HepG2 (cell line): ENCODE results near the gene STATH. TPM values are rescaled to one million over a fixed set of nuclear protein-coding genes. Genes with fewer than 3 reads are reported as not detected.

ENCODE experiments used
- CEBPZ ChIP-seq: IDR thresholded peaks from 2 replicates; pipeline ENCODE4 v1.6.1; 2012; ENCODE audit warnings: low read length, improper control_type of control experiment
- CENPX ChIP-seq: sonication (generic); formaldehyde crosslinking; IDR thresholded peaks from 2 replicates; pipeline ENCODE4 v1.9.0; 2021; ENCODE audit warnings: mild to moderate bottlenecking, missing genetic modification reagents, moderate library complexity
- ESRRA ChIP-seq: sonication (generic); formaldehyde crosslinking; IDR thresholded peaks from 2 replicates; pipeline ENCODE4 v1.5.1; 2020; ENCODE audit warnings: mild to moderate bottlenecking, low read depth, missing genetic modification reagents
- GATAD2A ChIP-seq: IDR thresholded peaks from 2 replicates; pipeline ENCODE4 v1.6.1; 2016
- POLR2A ChIP-seq, 2 experiments: IDR thresholded peaks; 2 replicates each; pipeline ENCODE4 v1.6.1; 2011; ENCODE audit warnings: low read depth in 2 of 2, low read length in 2 of 2, mild to moderate bottlenecking in 1 of 2, moderate library complexity in 1 of 2; ENCODE audit not compliant: insufficient read depth in 1 of 2
- RFX1 ChIP-seq: fragments of 450-650 bp; IDR thresholded peaks from 2 replicates; pipeline ENCODE4 v1.6.1; 2017
- RFXANK ChIP-seq: IDR thresholded peaks from 2 replicates; pipeline ENCODE4 v1.6.1; 2016
- SIX1 ChIP-seq: sonication (generic); formaldehyde crosslinking; IDR thresholded peaks from 2 replicates; pipeline ENCODE4 v1.4.0; 2020; ENCODE audit warnings: missing genetic modification reagents, borderline replicate concordance
- ZBTB14 ChIP-seq: sonication (generic); formaldehyde crosslinking; IDR thresholded peaks from 2 replicates; pipeline ENCODE4 v1.4.0; 2020; ENCODE audit warnings: missing genetic modification reagents
- ZBTB21 ChIP-seq: sonication (generic); formaldehyde crosslinking; IDR thresholded peaks from 2 replicates; pipeline ENCODE4 v1.4.0; 2020; ENCODE audit warnings: missing genetic modification reagents
- ZBTB7A ChIP-seq: sonication (generic); formaldehyde crosslinking; IDR thresholded peaks from 2 replicates; pipeline ENCODE4 v1.8.0; 2022; ENCODE audit warnings: mild to moderate bottlenecking, missing genetic modification reagents
- ZKSCAN8 ChIP-seq: IDR thresholded peaks from 2 replicates; pipeline ENCODE4 v1.6.1; 2016; ENCODE audit warnings: borderline replicate concordance, missing genetic modification reagents, missing compliant biosample characterization
- ZNF101 ChIP-seq: sonication (generic); formaldehyde crosslinking; IDR thresholded peaks from 2 replicates; pipeline ENCODE4 v1.4.0; 2020; ENCODE audit warnings: mild to moderate bottlenecking, low read depth, missing genetic modification reagents, borderline replicate concordance
- ZNF780A ChIP-seq: sonication (generic); formaldehyde crosslinking; IDR thresholded peaks from 2 replicates; pipeline ENCODE4 v1.8.0; 2022; ENCODE audit warnings: mild to moderate bottlenecking, missing genetic modification reagents, moderate library complexity
- polyA plus RNA-seq, 8 experiments: library from polyadenylated mRNA; depleted of rRNA in 3 of 8; stranded (reverse) in 7 of 8; unstranded in 1 of 8; fragments of >200 nt; fragmentation: Illumina TruSeq in 4 of 8; extraction: Trizol in 4 of 8; gene quantifications; 2 replicates each; pipeline versions ENCODE4 v1.2.1 to v1.2.3, GENCODE V29; 2011 to 2016; ENCODE audit warnings: low read depth in 4 of 8, missing spikeins in 1 of 8, mixed read lengths in 1 of 8; ENCODE audit not compliant: insufficient read depth in 1 of 8
- total RNA-seq, 5 experiments: library from RNA; depleted of rRNA; stranded (reverse); fragments of >200 nt; fragmentation: Illumina TruSeq; extraction: Trizol; gene quantifications; 2 replicates each; pipeline ENCODE4 v1.2.3, GENCODE V29; 2016; ENCODE audit warnings: low read depth in 1 of 5
- TF ChIP-seq, protein P1 (sequence below): sonication (generic); formaldehyde crosslinking; IDR thresholded peaks from 2 replicates; pipeline ENCODE4 v1.5.1; 2020; ENCODE audit warnings: mild to moderate bottlenecking, missing genetic modification reagents
- TF ChIP-seq, protein P2 (sequence below): sonication (generic); formaldehyde crosslinking; IDR thresholded peaks from 2 replicates; pipeline ENCODE4 v1.8.0; 2022; ENCODE audit warnings: mild to moderate bottlenecking, missing genetic modification reagents
- TF ChIP-seq, protein P3 (sequence below): IDR thresholded peaks from 2 replicates; pipeline ENCODE4 v1.6.1; 2016; ENCODE audit warnings: mild to moderate bottlenecking, missing biosample characterization, missing genetic modification reagents
- TF ChIP-seq, protein P4 (sequence below): sonication (generic); formaldehyde crosslinking; conservative IDR thresholded peaks from 2 replicates; pipeline ENCODE4 v1.4.0; 2020; ENCODE audit warnings: mild to moderate bottlenecking, missing genetic modification reagents, moderate library complexity

The STATH gene
- total and polyA plus RNA-seq, 2 of the 13 experiments (the other 11 are each of a cell fraction or from before 2014, with no cell fraction given) = not detected

- TF ChIP-seq, protein P1, sequence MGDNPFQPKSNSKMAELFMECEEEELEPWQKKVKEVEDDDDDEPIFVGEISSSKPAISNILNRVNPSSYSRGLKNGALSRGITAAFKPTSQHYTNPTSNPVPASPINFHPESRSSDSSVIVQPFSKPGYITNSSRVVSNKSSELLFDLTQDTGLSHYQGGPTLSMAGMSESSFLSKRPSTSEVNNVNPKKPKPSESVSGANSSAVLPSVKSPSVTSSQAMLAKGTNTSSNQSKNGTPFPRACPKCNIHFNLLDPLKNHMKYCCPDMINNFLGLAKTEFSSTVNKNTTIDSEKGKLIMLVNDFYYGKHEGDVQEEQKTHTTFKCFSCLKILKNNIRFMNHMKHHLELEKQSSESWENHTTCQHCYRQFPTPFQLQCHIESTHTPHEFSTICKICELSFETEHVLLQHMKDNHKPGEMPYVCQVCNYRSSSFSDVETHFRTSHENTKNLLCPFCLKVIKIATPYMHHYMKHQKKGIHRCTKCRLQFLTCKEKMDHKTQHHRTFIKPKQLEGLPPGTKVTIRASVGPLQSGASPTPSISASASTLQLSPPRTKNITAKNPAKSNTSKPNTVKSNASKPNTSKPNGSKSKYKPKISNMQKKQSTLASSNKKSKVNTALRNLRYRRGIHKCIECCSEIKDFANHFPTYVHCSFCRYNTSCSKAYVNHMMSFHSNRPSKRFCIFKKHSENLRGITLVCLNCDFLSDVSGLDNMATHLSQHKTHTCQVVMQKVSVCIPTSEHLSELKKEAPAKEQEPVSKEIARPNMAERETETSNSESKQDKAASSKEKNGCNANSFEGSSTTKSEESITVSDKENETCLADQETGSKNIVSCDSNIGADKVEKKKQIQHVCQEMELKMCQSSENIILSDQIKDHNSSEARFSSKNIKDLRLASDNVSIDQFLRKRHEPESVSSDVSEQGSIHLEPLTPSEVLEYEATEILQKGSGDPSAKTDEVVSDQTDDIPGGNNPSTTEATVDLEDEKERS = no peak
- TF ChIP-seq, protein P2, sequence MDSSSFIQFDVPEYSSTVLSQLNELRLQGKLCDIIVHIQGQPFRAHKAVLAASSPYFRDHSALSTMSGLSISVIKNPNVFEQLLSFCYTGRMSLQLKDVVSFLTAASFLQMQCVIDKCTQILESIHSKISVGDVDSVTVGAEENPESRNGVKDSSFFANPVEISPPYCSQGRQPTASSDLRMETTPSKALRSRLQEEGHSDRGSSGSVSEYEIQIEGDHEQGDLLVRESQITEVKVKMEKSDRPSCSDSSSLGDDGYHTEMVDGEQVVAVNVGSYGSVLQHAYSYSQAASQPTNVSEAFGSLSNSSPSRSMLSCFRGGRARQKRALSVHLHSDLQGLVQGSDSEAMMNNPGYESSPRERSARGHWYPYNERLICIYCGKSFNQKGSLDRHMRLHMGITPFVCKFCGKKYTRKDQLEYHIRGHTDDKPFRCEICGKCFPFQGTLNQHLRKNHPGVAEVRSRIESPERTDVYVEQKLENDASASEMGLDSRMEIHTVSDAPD (CRISPR knock-in tag) = no peak
- TF ChIP-seq SIX1 (CRISPR knock-in tag) = no peak
- no peak for TF ChIP-seq ZNF780A
- peak; percentile 81 for TF ChIP-seq GATAD2A (CRISPR knock-in tag)
- no peak for TF ChIP-seq ZBTB14 (CRISPR knock-in tag)
- TF ChIP-seq CENPX (CRISPR knock-in tag) = no peak
- no peak for TF ChIP-seq POLR2A (IDR thresholded peaks at IDR 0.05; ENCODE audit: insufficient read depth in 1 of 2, low read depth in 2 of 2, low read length in 2 of 2)
- no peak for TF ChIP-seq CEBPZ
- TF ChIP-seq, protein P3, sequence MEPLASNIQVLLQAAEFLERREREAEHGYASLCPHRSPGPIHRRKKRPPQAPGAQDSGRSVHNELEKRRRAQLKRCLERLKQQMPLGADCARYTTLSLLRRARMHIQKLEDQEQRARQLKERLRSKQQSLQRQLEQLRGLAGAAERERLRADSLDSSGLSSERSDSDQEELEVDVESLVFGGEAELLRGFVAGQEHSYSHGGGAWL = no peak
- no peak for TF ChIP-seq ZBTB21 (CRISPR knock-in tag)
- TF ChIP-seq ZNF101 (CRISPR knock-in tag) = no peak
- no peak for TF ChIP-seq ESRRA (CRISPR knock-in tag)
- TF ChIP-seq RFXANK = no peak
- TF ChIP-seq ZBTB7A (CRISPR knock-in tag) = no peak
- TF ChIP-seq ZKSCAN8 = 0 out of 2 replicates have a peak, but pooled peaks have one; percentile 49
- TF ChIP-seq, protein P4, sequence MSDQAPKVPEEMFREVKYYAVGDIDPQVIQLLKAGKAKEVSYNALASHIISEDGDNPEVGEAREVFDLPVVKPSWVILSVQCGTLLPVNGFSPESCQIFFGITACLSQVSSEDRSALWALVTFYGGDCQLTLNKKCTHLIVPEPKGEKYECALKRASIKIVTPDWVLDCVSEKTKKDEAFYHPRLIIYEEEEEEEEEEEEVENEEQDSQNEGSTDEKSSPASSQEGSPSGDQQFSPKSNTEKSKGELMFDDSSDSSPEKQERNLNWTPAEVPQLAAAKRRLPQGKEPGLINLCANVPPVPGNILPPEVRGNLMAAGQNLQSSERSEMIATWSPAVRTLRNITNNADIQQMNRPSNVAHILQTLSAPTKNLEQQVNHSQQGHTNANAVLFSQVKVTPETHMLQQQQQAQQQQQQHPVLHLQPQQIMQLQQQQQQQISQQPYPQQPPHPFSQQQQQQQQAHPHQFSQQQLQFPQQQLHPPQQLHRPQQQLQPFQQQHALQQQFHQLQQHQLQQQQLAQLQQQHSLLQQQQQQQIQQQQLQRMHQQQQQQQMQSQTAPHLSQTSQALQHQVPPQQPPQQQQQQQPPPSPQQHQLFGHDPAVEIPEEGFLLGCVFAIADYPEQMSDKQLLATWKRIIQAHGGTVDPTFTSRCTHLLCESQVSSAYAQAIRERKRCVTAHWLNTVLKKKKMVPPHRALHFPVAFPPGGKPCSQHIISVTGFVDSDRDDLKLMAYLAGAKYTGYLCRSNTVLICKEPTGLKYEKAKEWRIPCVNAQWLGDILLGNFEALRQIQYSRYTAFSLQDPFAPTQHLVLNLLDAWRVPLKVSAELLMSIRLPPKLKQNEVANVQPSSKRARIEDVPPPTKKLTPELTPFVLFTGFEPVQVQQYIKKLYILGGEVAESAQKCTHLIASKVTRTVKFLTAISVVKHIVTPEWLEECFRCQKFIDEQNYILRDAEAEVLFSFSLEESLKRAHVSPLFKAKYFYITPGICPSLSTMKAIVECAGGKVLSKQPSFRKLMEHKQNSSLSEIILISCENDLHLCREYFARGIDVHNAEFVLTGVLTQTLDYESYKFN (CRISPR knock-in tag) = peak; percentile 56; the same call in 1 of the 2 replicates
- no peak for TF ChIP-seq RFX1
These were observed 11.7 kb upstream of the STATH start (continued) for GRCh38 chr4:69984030-69984443.
